SKM-1 treated with dmso at 0.1 percent for 144 hours (cell line): ENCODE data around the gene AARSD1.
A peak's percentile ranks its signal among the peaks of the same experiment; 100 is the strongest.
"Not testable (repeated sequence)": the region's sequence is repeated elsewhere in the genome, so short reads cannot be mapped to it uniquely, and the experiment has no call there.

Experiments used
- DNase-seq: peaks from one replicate; lab custom pipeline; 2025; ENCODE audit not compliant: unreplicated experiment; lab: John Stamatoyannopoulos, UW

Gene AARSD1

GRCh38 chr17:42982266-42982665 is 18.0 kb upstream of the AARSD1 start:
- no peak for DNase-seq

- DNase-seq, result peak; percentile 42
Measured at GRCh38 chr17:42980766-42981397, 16.6 kb upstream of the AARSD1 start.

DNA sequence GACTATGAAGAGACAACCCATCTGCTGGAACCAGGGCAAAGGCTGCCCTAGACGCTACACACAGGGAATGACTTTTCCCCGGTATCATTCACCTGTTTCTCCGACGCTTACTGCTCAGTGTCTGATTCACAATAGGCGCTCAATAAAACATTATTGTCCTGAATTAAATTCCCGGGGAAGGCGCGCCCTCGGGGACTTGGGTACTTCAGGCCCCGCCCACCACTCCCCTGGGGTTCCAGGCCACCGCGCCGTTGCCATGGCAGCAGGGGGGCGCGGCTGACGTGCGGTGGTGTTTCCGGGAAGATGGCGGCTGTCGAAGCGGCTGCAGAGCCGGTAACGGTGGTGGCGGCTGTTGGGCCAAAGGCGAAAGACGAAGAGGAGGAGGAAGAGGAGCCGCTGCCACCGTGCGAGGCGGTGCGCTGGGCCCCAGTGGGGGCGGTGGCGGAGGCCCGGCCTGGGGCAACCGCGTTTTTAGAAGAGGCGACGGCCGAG is 16.1 kb upstream of the AARSD1 start, which contains the start of gene RUNDC1:
Gene RUNDC1 (plus strand): TSS at position 292 of the 492 bp plus-strand sequence. CDS start 12 bp downstream, at position 304.
- DNase-seq, result peak; percentile 74

GRCh38 chr17:42979511-42980273 is 15.4 kb upstream of the AARSD1 start, which contains the start of gene PTGES3L:
Gene PTGES3L (minus strand): TSS chr17:42980080. CDS start chr17:42980053, 27 bp downstream.
- no peak for DNase-seq

DNA sequence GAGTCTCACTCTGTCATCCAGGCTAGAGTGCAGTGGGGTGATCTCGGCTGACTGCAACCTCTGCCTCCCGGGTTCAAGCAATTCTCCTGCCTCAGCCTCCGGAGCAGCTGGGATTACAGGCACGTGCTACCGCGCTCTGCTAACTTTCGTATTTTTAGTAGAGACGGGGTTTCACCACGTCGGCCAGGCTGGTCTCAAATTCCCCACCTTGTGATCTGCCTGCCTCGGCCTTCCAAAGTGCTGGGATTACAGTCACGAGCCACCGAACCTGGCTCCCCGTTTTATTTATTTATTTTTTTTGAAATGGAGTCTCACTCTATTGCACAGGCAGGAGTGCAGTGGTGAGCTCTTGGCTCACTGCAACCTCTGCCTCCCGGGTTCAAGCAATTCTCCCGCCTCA is 11.4 kb upstream of the AARSD1 start:
- DNase-seq, result not testable (repeated sequence)

GRCh38 chr17:42975265-42975664 is 11.0 kb upstream of the AARSD1 start:
- no peak for DNase-seq

DNA sequence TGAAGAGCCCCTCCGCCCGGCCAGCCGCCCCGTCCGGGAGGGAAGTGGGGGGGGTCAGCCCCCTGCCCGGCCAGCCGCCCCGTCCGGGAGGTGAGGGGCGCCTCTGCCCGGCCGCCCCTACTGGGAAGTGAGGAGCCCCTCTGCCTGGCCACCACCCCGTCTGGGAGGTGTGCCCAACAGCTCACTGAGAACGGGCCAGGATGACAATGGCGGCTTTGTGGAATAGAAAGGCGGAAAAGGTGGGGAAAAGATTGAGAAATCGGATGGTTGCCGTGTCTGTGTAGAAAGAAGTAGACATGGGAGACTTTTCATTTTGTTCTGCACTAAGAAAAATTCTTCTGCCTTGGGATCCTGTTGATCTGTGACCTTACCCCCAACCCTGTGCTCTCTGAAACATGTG is 9.1 kb upstream of the AARSD1 start:
- not testable (repeated sequence) for DNase-seq

DNA sequence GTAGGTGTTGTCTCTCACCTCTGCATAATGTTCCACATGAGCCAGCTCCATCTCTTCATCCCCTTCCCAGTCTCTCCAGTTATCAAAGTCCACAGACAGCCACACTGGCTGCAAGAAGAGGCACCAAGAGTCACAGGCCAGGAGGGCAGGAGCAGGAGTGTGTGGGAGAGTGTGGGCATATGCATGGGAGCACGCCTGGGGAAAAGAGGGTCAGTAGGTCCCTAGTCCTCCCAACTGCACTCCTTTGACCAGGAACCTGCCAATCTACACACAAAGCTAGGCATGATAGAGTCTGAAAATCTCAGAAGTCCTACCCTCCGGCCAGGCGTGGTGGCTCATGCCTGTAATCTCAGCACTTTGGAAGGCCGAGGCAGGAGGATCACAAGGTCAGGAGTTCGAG is 7.3 kb upstream of the AARSD1 start:
- no peak for DNase-seq

- DNase-seq, result peak; percentile 30
Measured at GRCh38 chr17:42969001-42969581, 4.8 kb upstream of the AARSD1 start.

DNA sequence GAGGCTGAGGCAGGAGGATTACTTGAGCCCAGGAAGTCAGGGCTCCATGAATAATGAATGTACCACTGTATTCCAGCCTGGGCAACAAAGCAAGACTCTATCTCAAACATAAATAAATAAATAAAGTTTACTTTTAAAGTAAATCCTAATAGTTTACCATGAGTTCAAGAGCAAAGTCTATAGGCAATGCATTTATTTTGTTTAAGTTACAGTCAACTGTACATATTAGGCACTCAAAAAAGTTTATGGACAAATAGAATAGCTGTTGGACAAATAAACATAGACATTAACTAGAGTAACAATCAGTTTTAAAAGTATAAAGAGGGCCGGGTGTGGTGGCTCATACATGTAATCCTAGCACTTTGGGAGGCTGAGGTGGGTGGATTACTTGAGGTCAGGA is 3.7 kb upstream of the AARSD1 start:
- DNase-seq, result no peak

- DNase-seq, result no peak
Measured at GRCh38 chr17:42953669-42954068, 10.6 kb downstream of the AARSD1 start.

- no peak for DNase-seq
Measured at GRCh38 chr17:42950044-42950783, 14.0 kb downstream of the AARSD1 start.

- DNase-seq, result no peak
Measured at GRCh38 chr17:42946812-42947211, 17.4 kb downstream of the AARSD1 start.

GRCh38 chr17:42944211-42944610 is 20.0 kb downstream of the AARSD1 start:
- DNase-seq, result no peak

- peak; percentile 35 for DNase-seq
Measured at GRCh38 chr17:42937712-42938596, 26.3 kb downstream of the AARSD1 start.

DNA sequence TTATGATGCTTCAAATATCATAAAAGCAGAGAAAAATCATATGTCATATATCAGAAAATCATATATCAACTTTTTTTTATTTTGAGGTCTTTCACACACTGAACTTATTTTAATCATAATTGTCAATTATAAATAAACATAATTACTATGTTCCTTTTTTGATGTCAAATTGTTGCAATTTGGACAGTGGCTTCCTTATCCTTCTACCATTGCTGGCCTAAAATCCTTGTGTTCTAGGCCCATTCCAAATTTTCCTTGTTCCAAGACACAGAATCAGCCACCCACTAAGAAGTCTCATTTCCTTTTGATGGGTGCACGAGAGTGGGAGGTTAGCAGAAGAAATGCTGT is 34.8 kb downstream of the AARSD1 start:
- no peak for DNase-seq

DNA sequence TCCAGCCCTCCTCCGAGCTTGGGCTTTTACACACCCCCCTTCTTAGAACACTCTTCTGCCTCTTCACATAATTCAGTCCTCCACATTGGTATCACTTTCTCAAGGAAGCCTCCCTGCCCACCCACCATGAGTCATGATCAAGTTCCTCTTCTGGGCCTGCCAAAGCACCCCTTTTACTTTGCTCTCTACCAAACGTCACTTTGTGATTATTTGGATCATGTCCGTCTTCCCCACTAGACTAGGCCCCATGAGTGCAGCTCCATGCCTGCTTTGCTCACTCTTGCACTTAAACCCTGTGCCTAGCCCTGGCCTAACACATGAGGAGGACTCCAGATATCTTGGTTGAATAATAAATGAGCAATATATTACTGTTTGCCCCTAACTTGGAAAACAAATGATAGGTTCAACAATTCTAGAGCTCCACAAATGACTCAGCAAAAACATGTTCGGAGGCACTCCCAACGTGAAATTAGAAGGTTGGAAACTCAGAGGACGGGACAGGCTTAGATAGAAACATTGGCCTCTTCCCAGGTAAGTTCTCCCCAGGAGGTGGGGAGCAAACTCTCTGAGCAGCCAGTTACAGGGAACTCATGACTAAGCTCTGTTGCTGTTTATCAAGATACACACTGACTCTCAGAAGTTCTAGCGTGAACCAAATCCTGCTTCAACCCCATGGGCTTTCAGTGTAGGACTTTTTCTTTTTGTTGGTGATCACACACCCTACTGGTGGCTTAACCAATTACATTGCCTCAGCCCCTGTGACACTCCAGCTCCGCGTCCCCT is 35.3 kb downstream of the AARSD1 start:
- DNase-seq, result peak; percentile 59

DNA sequence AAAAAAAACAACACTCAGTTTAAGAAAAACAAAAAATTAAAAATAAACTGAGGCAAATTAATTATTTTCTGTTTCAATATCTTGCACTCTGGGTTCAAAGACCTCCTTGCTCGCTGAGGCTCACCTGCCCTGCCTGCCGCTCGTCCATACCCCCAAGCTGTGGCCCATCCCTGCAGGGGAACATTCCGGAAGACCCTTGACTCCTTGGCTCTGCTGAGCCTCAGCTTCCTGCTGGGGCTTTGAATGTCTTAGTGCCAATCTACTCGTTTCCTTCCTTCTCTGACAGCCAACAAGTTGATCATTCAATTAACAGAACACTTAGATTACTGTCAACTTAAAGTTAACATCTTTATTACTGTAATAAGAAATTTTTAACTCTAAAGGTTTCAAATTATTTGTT is 39.4 kb downstream of the AARSD1 start:
- no peak for DNase-seq

DNA sequence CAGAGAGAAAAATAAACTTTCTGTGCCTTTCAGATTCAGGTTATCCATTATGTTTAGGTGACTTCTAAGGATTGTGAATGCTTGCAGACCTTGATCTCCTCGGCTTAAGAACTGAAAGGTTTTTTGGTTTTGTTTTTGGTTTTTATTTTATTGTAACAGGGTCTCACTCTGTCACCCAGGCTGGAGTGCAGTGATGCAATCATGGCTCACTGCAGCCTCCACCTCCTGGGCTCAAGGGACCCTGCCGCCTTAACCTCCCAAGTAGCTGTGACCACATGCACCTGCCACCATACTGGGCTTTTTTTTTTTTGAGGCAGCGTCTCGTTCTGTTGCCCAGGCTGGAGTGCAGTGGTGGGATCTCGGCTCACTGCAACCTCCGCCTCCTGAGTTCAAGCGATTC is 40.8 kb downstream of the AARSD1 start:
- DNase-seq, result not testable (repeated sequence)
